ENCODE data around the gene ASB13. TPM values are rescaled to one million over a fixed set of nuclear protein-coding genes. Genes with fewer than 3 reads are reported as not detected.

Gene ASB13
- total RNA-seq, 1 experiment from 2014 or later: 18.3 TPM

DNA sequence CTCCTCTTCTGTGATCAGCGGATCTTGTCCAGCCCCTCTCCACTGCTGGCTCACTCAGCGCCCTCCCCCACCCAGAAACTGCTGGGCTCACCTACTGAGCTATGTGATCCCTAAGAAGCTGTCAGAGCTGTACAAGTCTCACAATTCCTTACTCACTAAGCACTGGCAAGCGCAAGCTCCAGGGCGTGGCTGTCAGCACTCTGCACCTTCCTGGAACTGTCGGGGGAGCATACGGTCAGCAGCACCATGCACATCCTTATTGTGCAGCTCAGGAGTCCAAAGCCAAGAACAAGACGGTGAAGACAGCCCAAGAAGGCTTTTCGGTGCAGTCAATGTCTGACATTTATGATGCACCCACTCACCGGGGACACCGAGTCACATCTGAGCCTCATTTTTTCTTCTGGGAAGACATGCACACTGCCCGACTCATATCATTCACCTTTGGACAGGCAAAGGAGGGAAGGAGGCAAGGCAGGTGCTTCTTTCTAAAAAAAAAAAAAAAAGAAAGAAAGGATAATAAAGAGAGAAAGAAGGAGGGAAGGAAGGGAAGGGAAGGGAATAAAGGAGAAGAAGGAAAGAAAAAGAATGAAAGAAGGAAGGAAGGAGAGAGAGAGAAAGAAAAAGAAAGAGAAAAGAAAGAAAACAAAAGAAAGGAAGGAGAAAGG, 56.3 kb downstream of the ASB13 start:
- no peak for DNase-seq (ENCODE audit: extremely low read depth, low read depth)

GRCh38 chr10:5608608-5609220, 57.7 kb downstream of the ASB13 start:
- no peak for DNase-seq (ENCODE audit: extremely low read depth, low read depth)

GRCh38 chr10:5607594-5607993, 58.8 kb downstream of the ASB13 start:
- no peak for DNase-seq (ENCODE audit: extremely low read depth, low read depth)

DNA sequence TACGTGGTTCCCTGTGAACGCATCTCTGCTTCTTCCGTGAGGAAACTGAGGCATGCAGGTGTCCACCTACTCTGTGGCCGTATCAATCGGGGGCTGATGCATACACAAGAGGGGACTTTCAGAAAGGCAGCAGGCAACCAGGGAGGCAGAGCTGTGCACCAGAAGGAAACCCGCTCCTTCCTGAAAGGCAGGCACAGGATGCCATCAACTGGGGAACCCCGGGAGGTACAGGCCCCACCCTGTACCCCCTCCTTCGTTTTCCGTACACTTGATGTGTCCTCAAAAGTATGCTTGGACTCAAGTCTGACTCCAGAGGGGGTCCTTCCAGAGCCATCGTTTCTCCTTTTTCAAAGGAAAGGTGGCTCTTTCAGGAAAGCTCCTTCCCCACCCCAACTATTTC, 59.5 kb downstream of the ASB13 start:
- DNase-seq (ENCODE audit: extremely low read depth, low read depth): no peak

- no peak for DNase-seq (ENCODE audit: extremely low read depth, low read depth)
Observed at GRCh38 chr10:5606321-5606720, 60.1 kb downstream of the ASB13 start.

GRCh38 chr10:5604961-5605360, 61.4 kb downstream of the ASB13 start:
- DNase-seq (ENCODE audit: extremely low read depth, low read depth): no peak

DNA sequence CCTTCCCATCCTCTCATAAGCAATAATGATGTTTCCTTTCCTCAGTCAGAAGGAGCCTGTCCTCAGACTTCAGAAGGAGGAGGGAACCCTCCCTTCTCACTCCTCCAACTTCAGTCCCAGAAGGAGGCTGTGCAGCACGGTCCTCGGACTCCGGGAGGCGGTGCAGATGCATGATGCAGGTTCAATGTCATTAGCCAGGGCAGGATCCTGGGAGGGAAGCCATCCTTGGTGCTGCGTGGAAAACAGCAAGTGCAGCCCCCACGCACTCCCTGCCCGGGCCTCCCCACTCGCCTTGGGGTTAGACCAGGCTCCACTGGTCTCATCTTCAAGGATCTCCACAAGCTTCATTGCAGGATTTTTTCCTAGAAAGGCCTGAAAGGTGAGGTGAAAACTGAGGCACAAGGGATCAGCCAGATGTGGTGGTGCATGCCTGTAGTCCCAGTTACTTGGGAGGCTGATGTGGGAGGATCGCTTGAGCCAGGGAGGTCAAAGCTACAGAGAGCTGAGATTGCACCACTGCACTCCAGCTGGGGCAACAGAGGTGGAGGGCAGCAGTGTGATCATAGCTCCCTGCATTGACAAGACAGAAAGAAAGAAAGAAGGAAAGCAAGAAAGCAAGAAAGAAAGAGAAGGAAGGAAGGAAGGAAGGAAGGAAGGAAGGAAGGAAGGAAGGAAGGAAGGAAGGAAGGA, 62.0 kb downstream of the ASB13 start:
- DNase-seq (ENCODE audit: extremely low read depth, low read depth): no peak

DNA sequence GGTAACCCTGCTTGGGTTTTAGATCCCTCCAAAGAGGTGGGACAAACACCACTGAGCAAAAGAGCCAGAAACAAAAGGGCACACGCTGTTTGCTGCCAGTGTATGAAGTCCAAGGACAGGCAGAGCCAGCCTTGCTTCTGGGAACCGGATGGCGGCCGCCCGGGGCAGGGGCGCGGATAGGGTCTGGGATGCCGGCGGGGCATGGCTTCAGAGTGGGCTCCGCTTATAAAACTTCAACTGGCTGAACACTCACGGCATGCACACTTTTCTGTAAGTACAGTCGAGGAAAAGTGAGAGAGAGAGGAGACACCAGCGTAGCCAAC, 62.6 kb downstream of the ASB13 start:
- DNase-seq (ENCODE audit: extremely low read depth, low read depth): no peak

DNA sequence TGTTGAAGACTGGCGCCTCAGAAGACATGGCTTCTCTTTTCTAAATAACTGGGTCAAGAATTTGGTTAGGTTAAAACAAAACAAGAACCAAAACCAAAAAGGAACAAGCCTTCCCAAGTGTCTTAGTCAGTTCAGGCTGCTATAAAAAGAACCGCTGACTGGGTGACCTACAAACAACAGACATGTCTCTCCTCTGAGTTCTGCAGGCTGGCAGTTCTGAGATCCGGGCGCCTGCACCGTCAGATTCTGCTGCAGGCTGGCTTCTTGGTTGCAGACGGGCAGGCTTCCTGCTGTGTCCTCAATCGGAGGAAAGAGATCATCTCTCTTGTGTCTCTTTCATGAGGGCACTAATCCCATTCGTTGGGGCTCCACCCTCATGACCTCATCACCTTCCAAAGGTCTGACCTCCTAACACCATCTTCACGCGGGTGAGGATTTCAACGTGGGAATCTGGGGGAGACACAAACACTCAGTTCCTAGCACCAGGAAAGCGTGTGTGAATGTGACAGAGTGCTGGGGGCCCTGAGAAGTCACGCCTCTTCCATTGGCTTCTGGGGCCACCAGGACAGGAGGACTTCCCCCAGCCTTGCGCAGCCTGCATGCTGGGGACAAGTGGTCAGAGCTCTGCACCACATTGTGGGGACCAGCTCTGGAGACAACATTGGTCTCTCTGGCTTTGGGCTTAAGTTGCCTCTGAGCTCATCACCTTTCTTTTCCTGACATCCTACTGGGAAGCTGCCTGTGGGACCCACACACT, 63.1 kb downstream of the ASB13 start:
- no peak for DNase-seq (ENCODE audit: extremely low read depth, low read depth)

DNA sequence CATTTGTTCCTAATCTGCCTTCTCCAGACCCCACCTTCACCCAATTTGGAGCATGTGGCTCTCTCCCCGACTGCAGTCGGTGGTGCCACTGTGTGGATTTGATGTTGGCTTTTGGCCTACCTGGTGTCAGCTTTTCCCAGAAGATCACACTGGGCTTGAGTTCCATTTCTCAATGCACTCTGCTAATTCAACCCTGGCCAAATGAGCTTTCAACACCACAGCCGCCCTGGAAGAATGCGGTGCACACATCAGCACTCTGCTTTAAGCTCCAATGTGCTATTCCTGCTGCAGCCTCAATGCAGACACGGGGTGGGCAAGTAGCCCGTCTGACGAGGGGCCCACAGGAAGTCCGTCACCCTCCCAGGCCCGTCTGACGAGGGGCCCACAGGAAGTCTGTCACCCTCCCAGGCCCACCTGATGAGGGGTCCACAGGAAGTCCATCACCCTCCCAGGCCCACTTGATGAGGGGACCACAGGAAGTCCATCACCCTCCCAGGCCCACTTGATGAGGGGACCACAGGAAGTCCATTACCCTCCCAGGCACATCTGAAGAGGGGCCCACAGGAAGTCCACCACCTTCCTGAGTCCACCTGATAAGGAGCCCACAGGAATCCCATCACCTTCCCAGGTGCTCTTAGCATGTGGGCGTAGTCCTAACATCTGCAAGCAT, 64.4 kb downstream of the ASB13 start:
- DNase-seq (ENCODE audit: extremely low read depth, low read depth): no peak

DNA sequence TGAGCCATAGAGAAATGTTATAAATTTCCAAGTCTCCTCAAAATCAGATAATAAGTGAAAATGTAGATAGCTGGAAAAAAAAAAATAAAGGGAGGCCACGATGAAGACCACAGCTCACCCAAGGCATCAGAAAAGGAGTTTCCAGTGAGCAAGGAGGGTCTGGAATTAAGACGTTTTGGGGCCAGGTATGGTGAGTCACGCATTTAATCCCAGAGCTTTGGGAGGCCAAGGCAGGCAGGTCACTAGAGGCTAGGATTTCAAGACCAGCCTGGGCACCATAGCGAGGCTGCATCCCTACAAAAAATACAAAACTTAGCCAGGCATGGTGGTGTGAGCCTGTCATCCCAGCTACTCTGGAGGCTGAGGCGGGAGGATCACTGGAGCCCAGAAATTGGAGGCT, 65.5 kb downstream of the ASB13 start:
- DNase-seq (ENCODE audit: extremely low read depth, low read depth): no peak

DNA sequence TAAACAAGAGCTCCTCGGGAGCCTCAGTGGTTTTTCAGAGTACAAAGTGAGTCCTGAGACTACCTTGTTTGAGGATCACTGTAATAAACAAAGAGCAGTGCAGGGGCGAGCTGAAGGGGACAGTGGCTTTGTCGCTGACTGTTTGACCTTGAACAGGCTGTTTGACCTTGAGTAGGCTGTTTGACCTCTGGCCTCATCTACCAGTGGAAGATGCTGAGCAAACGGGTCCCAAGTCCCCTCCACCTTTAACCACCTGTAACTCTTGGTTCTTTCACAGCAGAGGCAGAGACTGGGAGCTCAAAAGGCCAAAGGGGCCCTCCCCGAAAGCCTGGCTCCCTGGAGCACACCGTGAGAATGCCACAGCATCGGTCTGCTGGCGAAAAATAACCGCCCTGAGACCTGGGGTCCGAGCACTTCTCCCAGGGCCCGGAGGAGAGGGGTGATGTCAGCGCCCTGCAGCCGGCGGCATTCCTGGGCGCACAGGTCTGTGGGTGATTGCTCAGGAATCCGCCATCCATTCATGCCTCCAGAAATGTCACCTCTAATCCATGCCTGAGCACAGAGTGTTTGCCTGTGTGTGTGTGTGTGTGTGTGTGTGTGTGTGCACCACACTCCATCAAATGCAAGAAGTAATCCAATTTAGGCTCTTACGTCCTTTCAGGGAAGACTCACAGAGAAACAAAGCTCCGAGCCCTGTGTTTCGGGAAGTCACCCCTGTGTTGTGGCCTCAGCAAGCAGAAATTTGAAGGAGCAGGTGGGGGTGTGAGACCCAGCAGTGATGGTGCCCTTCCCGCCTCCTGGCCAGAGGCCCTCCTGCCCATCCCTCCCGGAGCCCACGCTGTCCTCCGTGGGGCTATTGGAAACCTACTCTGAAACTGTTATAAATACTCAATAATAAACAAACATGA, 66.5 kb downstream of the ASB13 start:
- DNase-seq (ENCODE audit: extremely low read depth, low read depth): no peak

DNA sequence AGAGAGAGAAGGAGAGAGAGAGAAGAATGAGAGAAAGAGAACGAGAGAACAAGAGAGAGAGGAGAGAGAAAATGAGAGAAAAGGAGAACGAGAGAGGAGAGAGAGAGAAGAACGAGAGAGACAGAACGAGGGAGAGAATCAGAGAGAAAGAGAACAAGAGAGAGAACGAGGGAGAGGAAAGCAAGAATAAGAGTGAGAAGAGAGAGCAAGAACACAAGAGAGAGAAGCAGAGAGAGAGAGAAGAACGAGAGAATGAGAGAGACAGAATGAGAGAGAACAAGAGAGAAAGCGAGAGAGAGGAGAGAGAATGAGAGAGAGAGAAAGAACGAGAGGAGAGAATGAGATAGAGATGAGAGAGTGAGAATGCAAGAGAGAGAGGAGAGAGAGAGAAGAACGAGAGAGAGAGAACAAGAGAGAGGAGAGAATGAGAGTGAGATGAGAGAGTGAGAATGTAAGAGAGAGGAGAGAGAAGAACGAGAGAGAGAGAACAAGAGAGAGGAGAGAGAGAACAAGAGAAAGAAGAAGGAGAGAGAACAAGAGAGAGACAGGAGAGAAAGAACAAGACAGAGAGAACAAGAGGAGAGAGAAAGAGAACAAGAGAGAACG, 68.2 kb downstream of the ASB13 start:
- DNase-seq (ENCODE audit: extremely low read depth, low read depth): no peak

GRCh38 chr10:5596611-5597341, 69.6 kb downstream of the ASB13 start:
- DNase-seq (ENCODE audit: extremely low read depth, low read depth): no peak

DNA sequence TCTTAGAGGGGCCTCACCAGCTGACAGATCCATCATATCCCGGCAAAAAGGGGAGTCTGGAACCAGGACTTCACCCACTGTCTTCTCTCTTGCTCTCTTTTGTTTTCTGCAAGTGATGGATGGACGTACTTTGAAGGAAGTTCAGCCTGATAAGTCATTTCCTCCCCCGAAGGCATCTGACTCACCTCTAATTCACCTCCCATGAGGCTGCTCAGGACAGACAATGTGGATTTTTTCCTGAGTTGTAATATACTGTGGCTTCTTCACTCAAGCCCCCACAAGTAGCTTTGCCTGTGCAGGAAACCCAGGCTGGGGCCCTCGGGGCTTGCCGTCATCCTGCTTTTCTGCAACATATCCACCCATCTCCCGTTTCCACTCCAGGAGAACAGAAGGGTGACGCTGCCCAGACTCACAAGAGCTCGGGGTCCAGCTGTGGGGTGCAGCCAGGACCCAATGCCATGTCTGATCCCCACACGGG, 70.4 kb downstream of the ASB13 start:
- peak; percentile 23 for DNase-seq (ENCODE audit: extremely low read depth, low read depth)

DNA sequence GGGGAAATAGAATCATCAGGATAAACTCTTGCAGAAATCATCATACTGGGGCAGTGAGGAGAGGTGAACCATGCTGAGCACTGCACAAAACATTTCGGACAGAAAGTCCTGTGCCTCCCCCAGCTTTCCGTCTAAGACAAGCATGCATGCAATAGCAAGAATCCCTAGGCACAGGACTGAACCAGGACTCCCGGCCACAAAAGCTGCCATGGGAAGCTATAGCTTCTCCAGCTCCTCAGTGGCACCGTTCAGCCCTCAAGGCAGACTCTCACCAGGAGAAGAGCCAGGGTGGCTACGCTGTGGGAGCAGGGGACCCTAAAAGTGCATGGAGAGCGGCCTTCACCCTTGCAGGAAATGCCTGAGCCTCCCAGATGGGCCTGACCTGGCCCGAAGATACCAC, 70.8 kb downstream of the ASB13 start:
- DNase-seq (ENCODE audit: extremely low read depth, low read depth): no peak

- DNase-seq (ENCODE audit: extremely low read depth, low read depth): no peak
Observed at GRCh38 chr10:5595095-5595494, 71.3 kb downstream of the ASB13 start.

GRCh38 chr10:5594271-5595049, 71.9 kb downstream of the ASB13 start:
- no peak for DNase-seq (ENCODE audit: extremely low read depth, low read depth)

All from NCI-H460 (cell line).